ENCODE measurements around the gene ANKLE1. TPM values are rescaled to one million over a fixed set of nuclear protein-coding genes. Genes with fewer than 3 reads are reported as not detected.

Gene ANKLE1
- total RNA-seq, 1 experiment from 2014 or later, result 0.66 TPM

DNA sequence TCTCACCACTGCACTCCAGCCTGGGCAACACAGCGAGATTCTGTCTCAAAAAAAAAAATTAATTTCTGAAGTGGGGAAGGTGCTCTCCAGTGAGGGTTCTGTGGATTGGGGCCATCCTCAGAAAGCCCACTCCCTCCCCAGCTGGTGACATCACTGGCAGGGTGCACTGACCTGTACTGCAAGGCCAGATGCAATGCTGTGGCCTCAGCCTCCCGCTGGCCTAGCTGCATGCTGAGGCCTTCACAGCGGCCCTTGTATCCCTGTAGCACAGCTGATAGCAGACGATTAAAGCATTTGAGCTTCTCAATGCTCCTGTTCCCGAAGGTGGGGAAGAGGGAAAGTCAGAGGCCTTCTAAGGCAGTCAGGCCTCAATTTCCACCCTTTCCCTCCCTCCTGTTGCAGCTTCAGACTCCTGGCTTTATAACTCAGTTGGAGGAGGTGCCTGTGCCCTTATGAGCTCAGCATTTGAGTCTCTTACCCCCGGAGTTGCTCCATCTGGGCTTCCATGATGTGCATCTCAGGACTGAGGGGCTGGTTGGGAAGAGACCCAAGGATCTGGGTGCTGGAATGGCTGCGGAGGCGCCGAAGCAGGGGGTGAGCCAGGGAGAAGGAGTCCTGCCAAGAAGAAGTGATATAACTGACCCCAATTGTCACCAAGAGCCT, 22.5 kb upstream of the ANKLE1 start:
- Mint-ChIP-seq H3K27me3 (ENCODE audit: unreplicated experiment) (no peaks in the 10 kb centered on the region), H3K27ac (ENCODE audit: unreplicated experiment) (no peak overlapping the region), H3K4me1 (ENCODE audit: low read depth, unreplicated experiment) (peaks cover 17% of the 10 kb centered on the region), H3K4me3 (ENCODE audit: low read depth, unreplicated experiment) (no peak overlapping the region), H3K36me3 (ENCODE audit: insufficient read depth, unreplicated experiment) (no peaks in the 10 kb centered on the region), H3K9me3 (ENCODE audit: low read depth, unreplicated experiment) (no peaks in the 10 kb centered on the region)
- TF ChIP-seq, protein P1, sequence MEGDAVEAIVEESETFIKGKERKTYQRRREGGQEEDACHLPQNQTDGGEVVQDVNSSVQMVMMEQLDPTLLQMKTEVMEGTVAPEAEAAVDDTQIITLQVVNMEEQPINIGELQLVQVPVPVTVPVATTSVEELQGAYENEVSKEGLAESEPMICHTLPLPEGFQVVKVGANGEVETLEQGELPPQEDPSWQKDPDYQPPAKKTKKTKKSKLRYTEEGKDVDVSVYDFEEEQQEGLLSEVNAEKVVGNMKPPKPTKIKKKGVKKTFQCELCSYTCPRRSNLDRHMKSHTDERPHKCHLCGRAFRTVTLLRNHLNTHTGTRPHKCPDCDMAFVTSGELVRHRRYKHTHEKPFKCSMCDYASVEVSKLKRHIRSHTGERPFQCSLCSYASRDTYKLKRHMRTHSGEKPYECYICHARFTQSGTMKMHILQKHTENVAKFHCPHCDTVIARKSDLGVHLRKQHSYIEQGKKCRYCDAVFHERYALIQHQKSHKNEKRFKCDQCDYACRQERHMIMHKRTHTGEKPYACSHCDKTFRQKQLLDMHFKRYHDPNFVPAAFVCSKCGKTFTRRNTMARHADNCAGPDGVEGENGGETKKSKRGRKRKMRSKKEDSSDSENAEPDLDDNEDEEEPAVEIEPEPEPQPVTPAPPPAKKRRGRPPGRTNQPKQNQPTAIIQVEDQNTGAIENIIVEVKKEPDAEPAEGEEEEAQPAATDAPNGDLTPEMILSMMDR (IDR thresholded peaks at IDR 0.05; ENCODE audit: unreplicated experiment), result no peak
- BruUV-seq (replicated peaks), result no TSS peak
- no peak for DNase-seq
- CTCF ChIA-PET, result no interaction called here
- intact Hi-C loops (cut with micrococcal nuclease; ENCODE audit: unreplicated experiment), result no loop called here

DNA sequence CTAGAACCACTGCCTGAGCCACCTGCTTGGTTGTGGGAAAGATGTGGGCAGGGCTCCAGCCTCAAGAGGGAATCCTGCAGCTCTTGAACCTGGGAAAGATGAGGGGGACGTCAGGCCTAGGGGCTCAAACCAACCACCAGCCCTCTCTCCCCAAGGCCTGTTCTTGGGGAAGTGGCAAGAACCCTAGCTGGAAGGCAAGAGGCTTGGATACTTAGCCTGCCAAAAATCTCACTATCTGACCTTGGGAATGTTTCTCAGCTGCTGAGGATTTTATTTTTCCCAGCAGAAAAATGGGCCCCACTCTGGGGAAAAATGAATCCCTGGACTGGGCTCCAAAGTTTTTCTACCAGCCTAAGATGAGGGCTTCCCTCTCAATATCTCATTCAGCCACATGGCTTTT, 21.8 kb upstream of the ANKLE1 start:
- Mint-ChIP-seq H3K27me3 (ENCODE audit: unreplicated experiment) (no peaks in the 10 kb centered on the region), H3K9me3 (ENCODE audit: low read depth, unreplicated experiment) (no peaks in the 10 kb centered on the region), H3K4me3 (ENCODE audit: low read depth, unreplicated experiment) (no peak overlapping the region), H3K4me1 (ENCODE audit: low read depth, unreplicated experiment) (peaks cover 20% of the 10 kb centered on the region), H3K27ac (ENCODE audit: unreplicated experiment) (no peak overlapping the region), H3K36me3 (ENCODE audit: insufficient read depth, unreplicated experiment) (no peaks in the 10 kb centered on the region)
- CTCF ChIA-PET, result interaction anchor here (1.4 kb wide), 1 partner anchor 11 kb away, joined by 4 read pairs; no protein-coding TSS in a partner anchor
- TF ChIP-seq, protein P1 (IDR thresholded peaks at IDR 0.05; ENCODE audit: unreplicated experiment), result no peak
- intact Hi-C loops (cut with micrococcal nuclease; ENCODE audit: unreplicated experiment), result no loop called here
- no peak for DNase-seq
- BruUV-seq (replicated peaks), result no TSS peak

DNA sequence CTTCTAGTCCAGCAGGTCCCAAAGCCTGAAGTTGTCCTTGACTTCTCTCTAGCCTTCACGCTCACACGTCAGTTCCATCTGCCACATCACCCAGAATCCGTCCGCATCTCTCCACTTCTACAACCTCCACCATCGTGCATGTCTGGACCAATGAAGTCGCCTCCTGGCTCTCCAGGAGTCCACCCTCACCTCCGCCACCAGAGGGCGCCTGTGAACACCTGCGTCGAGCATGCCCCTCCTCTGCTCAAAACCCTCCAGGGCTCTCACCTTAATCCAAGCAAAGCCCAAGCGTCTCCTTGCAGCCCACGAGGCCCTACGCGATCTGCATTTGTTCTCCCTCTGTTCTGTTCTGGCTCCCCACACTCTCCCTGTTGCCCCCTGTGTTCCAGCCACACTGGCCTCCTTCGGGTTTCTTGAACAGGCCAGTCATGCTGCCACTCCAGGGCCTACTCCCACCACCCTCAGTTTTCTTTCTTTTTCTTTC, 20.8 kb upstream of the ANKLE1 start:
- H3K9me3 Mint-ChIP-seq (ENCODE audit: low read depth, unreplicated experiment), result no peaks in the 10 kb centered on the region

DNA sequence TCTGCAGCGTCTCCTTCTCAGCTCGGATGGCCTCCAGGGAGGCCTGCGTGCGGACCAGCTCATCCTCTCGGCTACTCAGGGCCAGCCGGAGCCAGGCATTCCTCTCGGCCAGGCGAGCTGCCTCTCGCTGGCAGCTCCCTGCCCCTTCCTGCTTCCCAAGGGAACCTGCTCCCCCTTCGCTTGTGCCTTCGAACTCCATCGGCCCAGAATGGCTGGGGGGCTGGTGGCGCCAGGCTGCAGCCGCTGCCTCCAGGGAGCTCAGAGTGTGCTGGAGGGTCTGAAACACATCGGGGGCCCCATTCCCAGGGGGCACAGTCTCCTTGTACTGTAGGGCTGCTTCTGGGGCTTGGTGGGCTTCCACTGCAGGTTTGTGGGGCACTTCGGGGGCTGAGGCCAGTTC, 19.1 kb upstream of the ANKLE1 start:
- BruUV-seq (replicated peaks), result no TSS peak
- CTCF ChIA-PET, result no interaction called here
- H3K4me1 Mint-ChIP-seq (ENCODE audit: low read depth, unreplicated experiment), result peaks cover 24% of the 10 kb centered on the region

More for the DNA sequence above, 20.8 kb upstream of the ANKLE1 start:
- H3K36me3 Mint-ChIP-seq (ENCODE audit: insufficient read depth, unreplicated experiment), result no peaks in the 10 kb centered on the region
- DNase-seq, result peak; percentile 86
- H3K4me3 Mint-ChIP-seq (ENCODE audit: low read depth, unreplicated experiment), result no peak overlapping the region
- CTCF ChIA-PET, result interaction anchor here (0.6 to 1.4 kb wide), 3 partner anchors 12 to 177 kb away, joined by 3 to 4 read pairs (median 3); no protein-coding TSS in a partner anchor
- BruUV-seq (replicated peaks), result no TSS peak
- intact Hi-C loops (cut with micrococcal nuclease; ENCODE audit: unreplicated experiment), result no loop called here
- H3K4me1 Mint-ChIP-seq (ENCODE audit: low read depth, unreplicated experiment), result peaks cover 15% of the 10 kb centered on the region
- no peak overlapping the region for H3K27ac Mint-ChIP-seq (ENCODE audit: unreplicated experiment)
- H3K27me3 Mint-ChIP-seq (ENCODE audit: unreplicated experiment), result no peaks in the 10 kb centered on the region
- TF ChIP-seq, protein P1 (IDR thresholded peaks at IDR 0.05; ENCODE audit: unreplicated experiment), result peak; percentile 79

More for the DNA sequence above, 19.1 kb upstream of the ANKLE1 start:
- Mint-ChIP-seq H3K36me3 (ENCODE audit: insufficient read depth, unreplicated experiment) (peaks cover 10% of the 10 kb centered on the region), H3K4me3 (ENCODE audit: low read depth, unreplicated experiment) (no peak overlapping the region), H3K27me3 (ENCODE audit: unreplicated experiment) (no peaks in the 10 kb centered on the region), H3K27ac (ENCODE audit: unreplicated experiment) (no peak overlapping the region), H3K9me3 (ENCODE audit: low read depth, unreplicated experiment) (no peaks in the 10 kb centered on the region)
- intact Hi-C loops (cut with micrococcal nuclease; ENCODE audit: unreplicated experiment), result no loop called here
- DNase-seq, result no peak
- TF ChIP-seq, protein P1 (IDR thresholded peaks at IDR 0.05; ENCODE audit: unreplicated experiment), result no peak

Data from Calu3 (cell line).